H1 (cell line): ENCODE measurements around the gene RERE. TPM values are rescaled to one million over a fixed set of nuclear protein-coding genes. Genes with fewer than 3 reads are reported as not detected.

ENCODE experiments used
- CTCF ChIA-PET: fragments of 300-600 bp; sonication (Branson Sonifier 250); formaldehyde crosslinking; loops from one replicate; lab custom pipeline; 2021; ENCODE audit not compliant: partially characterized antibody; lab: Charles Lee
- POLR2A ChIA-PET: fragments of 300-600 bp; sonication (Branson Sonifier 250); formaldehyde crosslinking; loops from one replicate; lab custom pipeline; 2021; ENCODE audit warnings: inconsistent platforms; ENCODE audit not compliant: partially characterized antibody; lab: Charles Lee
- DNase-seq, 2 experiments: peaks; one replicate each; pipeline versions ENCODE4 v3.0.0 to v3.0.0-alpha.2; 2010 to 2022; ENCODE audit warnings: low spot score in 2 of 2, low read depth in 1 of 2, mixed read lengths in 1 of 2
- FAIRE-seq: peaks from 2 replicates; lab custom pipeline; 2011; peaks lifted over from hg19 to GRCh38; lab: Jason Lieb, UNC
- H2AFZ ChIP-seq: 2 replicates; pipeline ENCODE4 v1.8.1; 2012; ENCODE audit warnings: low read length, inconsistent platforms
- H2AK5ac ChIP-seq: 2 replicates; pipeline ENCODE4 v1.6.1; 2013; ENCODE audit warnings: low read depth, low read length
- H2BK120ac ChIP-seq: replicated peaks from 2 replicates; pipeline ENCODE3; 2013; ENCODE audit warnings: low read depth, low read length, inconsistent platforms
- H2BK12ac ChIP-seq: 2 replicates; pipeline ENCODE4 v1.6.1; 2013; ENCODE audit warnings: low read depth, low read length
- H2BK15ac ChIP-seq: 2 replicates; pipeline ENCODE4 v1.6.1; 2013; ENCODE audit warnings: low read length
- H2BK20ac ChIP-seq: 2 replicates; pipeline ENCODE4 v1.6.1; 2013; ENCODE audit warnings: low read length
- H2BK5ac ChIP-seq: 2 replicates; pipeline ENCODE4 v1.6.1; 2013; ENCODE audit warnings: low read depth, low read length
- H3K14ac ChIP-seq: 2 replicates; pipeline ENCODE4 v1.6.1; 2013; ENCODE audit warnings: inconsistent platforms; ENCODE audit not compliant: insufficient read length
- H3K18ac ChIP-seq: 2 replicates; pipeline ENCODE4 v1.6.1; 2013; ENCODE audit warnings: low read length; ENCODE audit errors: extremely low read depth
- H3K23ac ChIP-seq: 2 replicates; pipeline ENCODE4 v1.6.1; 2013; ENCODE audit warnings: inconsistent platforms; ENCODE audit not compliant: insufficient read length
- H3K23me2 ChIP-seq: 2 replicates; pipeline ENCODE4 v1.6.1; 2013; ENCODE audit warnings: low read depth, low read length
- H3K27ac ChIP-seq: 2 replicates; pipeline ENCODE4 v1.6.1; 2011; ENCODE audit warnings: low read depth, low read length, inconsistent platforms
- H3K27me3 ChIP-seq, 4 experiments: replicated peaks in 1 of 4; 1 replicate in 1 of 4; 2 replicates in 3 of 4; pipeline versions ENCODE4 v1.6.1 to v1.8.1; 2011 to 2013; ENCODE audit warnings: low read length in 3 of 4, mild to moderate bottlenecking in 3 of 4, inconsistent platforms in 2 of 4, mixed read lengths in 2 of 4, moderate library complexity in 1 of 4; ENCODE audit not compliant: control insufficient read depth in 3 of 4, insufficient read depth in 3 of 4; ENCODE audit errors: extremely low read depth in 1 of 4
- H3K36me3 ChIP-seq, 4 experiments: 2 replicates each; pipeline versions ENCODE4 v1.6.1 to v1.8.1; 2011 to 2013; ENCODE audit warnings: mild to moderate bottlenecking in 4 of 4, low read length in 3 of 4, moderate library complexity in 2 of 4, control low read depth in 1 of 4, inconsistent platforms in 1 of 4; ENCODE audit not compliant: insufficient read depth in 4 of 4, control insufficient read depth in 2 of 4
- H3K4ac ChIP-seq: replicated peaks from 2 replicates; pipeline ENCODE3; 2013; ENCODE audit warnings: low read length, low read depth, mixed read lengths, inconsistent platforms; ENCODE audit not compliant: insufficient read length
- H3K4me1 ChIP-seq, 4 experiments: replicated peaks in 1 of 4; 1 replicate in 1 of 4; 2 replicates in 3 of 4; pipeline versions ENCODE4 v1.6.1 to v1.8.1; 2011 to 2013; ENCODE audit warnings: low read length in 3 of 4, inconsistent platforms in 2 of 4, mixed read lengths in 1 of 4; ENCODE audit not compliant: insufficient read depth in 4 of 4, control insufficient read depth in 3 of 4
- H3K4me2 ChIP-seq, 2 experiments: 2 replicates each; pipeline versions ENCODE4 v1.6.1 to v1.8.1; 2011 to 2013; ENCODE audit warnings: low read depth in 2 of 2, low read length in 2 of 2, control low read depth in 1 of 2, inconsistent platforms in 1 of 2, mild to moderate bottlenecking in 1 of 2; ENCODE audit not compliant: insufficient read depth in 1 of 2
- H3K4me3 ChIP-seq, 4 experiments: fragments of 200-600, 300-600 bp in 1 of 4; sonication (generic), shearing (Covaris generic), sonication (Bioruptor Twin) in 1 of 4; 2 replicates each; pipeline versions ENCODE4 v1.5.1 to v1.8.1; 2011 to 2016; ENCODE audit warnings: low read length in 4 of 4, low read depth in 3 of 4, control low read depth in 2 of 4, inconsistent platforms in 2 of 4, mild to moderate bottlenecking in 2 of 4, mixed read lengths in 1 of 4, moderate library complexity in 1 of 4; ENCODE audit not compliant: insufficient read depth in 2 of 4; ENCODE audit errors: extremely low read depth in 1 of 4
- H3K56ac ChIP-seq: replicated peaks from 2 replicates; pipeline ENCODE3; 2013; ENCODE audit warnings: low read depth, mild to moderate bottlenecking, mixed read lengths, low read length, inconsistent platforms; ENCODE audit not compliant: insufficient read length
- H3K79me1 ChIP-seq: 2 replicates; pipeline ENCODE4 v1.6.1; 2013; ENCODE audit warnings: low read depth, low read length, control low read depth
- H3K79me2 ChIP-seq, 2 experiments: 2 replicates each; pipeline versions ENCODE4 v1.6.1 to v1.8.1; 2012 to 2013; ENCODE audit warnings: low read length in 2 of 2, mild to moderate bottlenecking in 2 of 2, inconsistent platforms in 1 of 2; ENCODE audit not compliant: insufficient read depth in 2 of 2, control insufficient read depth in 1 of 2
- H3K9ac ChIP-seq, 4 experiments: replicated peaks in 1 of 4; 1 replicate in 1 of 4; 2 replicates in 3 of 4; pipeline versions ENCODE4 v1.6.1 to v1.8.1; 2011 to 2013; ENCODE audit warnings: low read depth in 3 of 4, low read length in 3 of 4, control low read depth in 2 of 4, mild to moderate bottlenecking in 2 of 4, moderate library complexity in 2 of 4, inconsistent platforms in 1 of 4; ENCODE audit errors: extremely low read depth in 1 of 4
- H3K9me3 ChIP-seq, 2 experiments: 2 replicates each; pipeline versions ENCODE4 v1.6.1 to v1.8.1; 2012 to 2013; ENCODE audit warnings: mild to moderate bottlenecking in 2 of 2, moderate library complexity in 2 of 2, control low read depth in 1 of 2, inconsistent platforms in 1 of 2, low read depth in 1 of 2, low read length in 1 of 2, mixed read lengths in 1 of 2; ENCODE audit not compliant: insufficient read depth in 2 of 2
- H4K20me1 ChIP-seq, 2 experiments: replicated peaks in 1 of 2; 2 replicates each; pipeline versions ENCODE3 to v1.8.1; 2011 to 2013; ENCODE audit warnings: inconsistent platforms in 2 of 2, low read length in 2 of 2, mild to moderate bottlenecking in 1 of 2; ENCODE audit not compliant: insufficient read depth in 2 of 2, control insufficient read depth in 1 of 2
- H4K5ac ChIP-seq: 2 replicates; pipeline ENCODE4 v1.6.1; 2013; ENCODE audit warnings: low read length, low read depth, mixed read lengths, inconsistent platforms; ENCODE audit not compliant: insufficient read length
- H4K8ac ChIP-seq: 2 replicates; pipeline ENCODE4 v1.8.0; 2013; ENCODE audit warnings: mild to moderate bottlenecking, moderate library complexity, low read length, inconsistent platforms; ENCODE audit not compliant: insufficient read depth; ENCODE audit errors: extremely low read depth
- H4K91ac ChIP-seq: replicated peaks from 2 replicates; pipeline ENCODE3; 2013; ENCODE audit warnings: low read length, mixed read lengths, inconsistent platforms; ENCODE audit not compliant: insufficient read length
- CBX5 ChIP-seq: fragments of 300-800, 300-1000 bp; sonication (generic); IDR thresholded peaks from 2 replicates; pipeline ENCODE4 v1.7.1; 2016; ENCODE audit warnings: antibody characterized with exemption, low read length, low read depth
- GABPA ChIP-seq: IDR thresholded peaks from 2 replicates; pipeline ENCODE4 v1.6.1; 2011; ENCODE audit warnings: mild to moderate bottlenecking, low read length, moderate library complexity, borderline replicate concordance; ENCODE audit not compliant: insufficient read depth
- KDM1A ChIP-seq: fragments of 200-600, 300-600 bp; sonication (generic); IDR thresholded peaks from 2 replicates; pipeline ENCODE4 v1.7.1; 2016; ENCODE audit warnings: mild to moderate bottlenecking, low read length, borderline replicate concordance
- RAD21 ChIP-seq, 2 experiments: IDR thresholded peaks in 1 of 2; conservative IDR thresholded peaks in 1 of 2; 2 replicates each; pipeline ENCODE4 v1.6.1; 2011; ENCODE audit warnings: low read depth in 2 of 2, low read length in 2 of 2, improper control_type of control experiment in 1 of 2, inconsistent platforms in 1 of 2, mild to moderate bottlenecking in 1 of 2, moderate library complexity in 1 of 2
- SIN3A ChIP-seq, 2 experiments: IDR thresholded peaks in 1 of 2; conservative IDR thresholded peaks in 1 of 2; 2 replicates each; pipeline ENCODE4 v1.6.1; 2011 to 2012; ENCODE audit warnings: low read length in 2 of 2, improper control_type of control experiment in 1 of 2, low read depth in 1 of 2, mild to moderate bottlenecking in 1 of 2
- whole genome bisulfite sequencing, 2 experiments: shearing (Covaris generic) in 1 of 2; methylation state at CpG; one replicate each; pipeline versions ENCODE4 v1.1.6 to v1.1.7; 2013 to 2015; ENCODE audit warnings: low lambda C conversion rate in 2 of 2, mixed read lengths in 2 of 2, inconsistent platforms in 1 of 2, low coverage in 1 of 2, missing lambda C conversion rate in 1 of 2; ENCODE audit not compliant: insufficient replicate concordance in 2 of 2, insufficient coverage in 1 of 2, insufficient read length in 1 of 2; ENCODE audit errors: extremely low coverage in 1 of 2, missing lambda C conversion rate in 1 of 2; 5-methylcytosine and 5-hydroxymethylcytosine counted together
- polyA plus RNA-seq, 7 experiments: library from polyadenylated mRNA; depleted of rRNA in 3 of 7; stranded (reverse) in 5 of 7; unstranded in 2 of 7; fragments of >200 nt in 5 of 7; fragments of 200-250 nt in 2 of 7; gene quantifications; 1 replicate in 5 of 7; 2 replicates in 1 of 7; 4 replicates in 1 of 7; pipeline versions ENCODE4 v1.2.1 to v1.2.3, GENCODE V29; 2011 to 2013; ENCODE audit warnings: missing spikeins in 2 of 7, mixed read lengths in 2 of 7
- total RNA-seq: library from RNA; stranded (reverse); fragmentation: NEBNext Ultra II Directional; extraction: Animal tissue kit (Norgen Biotek cat#: 25700); gene quantifications from 2 replicates; pipeline ENCODE4 v1.2.1, GENCODE V29; 2021
- TF ChIP-seq, protein P1 (sequence below): IDR thresholded peaks from 2 replicates; pipeline ENCODE4 v1.6.1; 2011; ENCODE audit warnings: low read depth, mild to moderate bottlenecking, low read length; ENCODE audit not compliant: insufficient read depth

Gene RERE
- total and polyA plus RNA-seq, 2 of the 8 experiments (the other 6 are each of a cell fraction or from before 2014, with no cell fraction given) = 15.3 to 142 TPM

- no peak overlapping the region for H3K4me2 ChIP-seq
- no peak for DNase-seq
- no peak overlapping the region for H4K5ac ChIP-seq
- no peak overlapping the region for H3K14ac ChIP-seq
- H2BK12ac ChIP-seq = no peak overlapping the region
- no peaks in the 10 kb centered on the region for H3K27me3 ChIP-seq
- H3K27ac ChIP-seq = no peak overlapping the region
- no peak overlapping the region for H2BK120ac ChIP-seq
- H2AK5ac ChIP-seq = peak overlapping the region; percentile 20; the same call in 1 of the 2 replicates
- H4K91ac ChIP-seq = no peak overlapping the region
- POLR2A ChIA-PET = interaction anchor here (1.7 kb wide), 1 partner anchor 11 kb away, joined by 4 read pairs; no protein-coding TSS in a partner anchor
- no peak overlapping the region for H2AFZ ChIP-seq
- H4K8ac ChIP-seq = no peak overlapping the region
- H3K36me3 ChIP-seq = no peaks in the 10 kb centered on the region
- H3K9ac ChIP-seq = no peak overlapping the region
- H2BK20ac ChIP-seq = no peak overlapping the region
- 76% methylated on average over 4 of the region's 4 CpGs; no CpG with 5 or more reads in 1 of the 2 experiments for WGBS, 2 experiments
- H3K9me3 ChIP-seq = no peaks in the 10 kb centered on the region
- H3K79me1 ChIP-seq = no peaks in the 10 kb centered on the region
- no peak overlapping the region for H3K18ac ChIP-seq
- FAIRE-seq = no peak
- no peak overlapping the region for H3K56ac ChIP-seq
- H2BK15ac ChIP-seq = no peak overlapping the region
- H3K4ac ChIP-seq = peak overlapping the region; percentile 33
- H3K79me2 ChIP-seq = no peaks in the 10 kb centered on the region
- H3K23me2 ChIP-seq = no peaks in the 10 kb centered on the region
- no peak overlapping the region for H2BK5ac ChIP-seq
- H3K4me3 ChIP-seq = no peak overlapping the region
- no peaks in the 10 kb centered on the region for H4K20me1 ChIP-seq
- CTCF ChIA-PET = interaction anchor here (0.7 to 3.4 kb wide), 7 partner anchors 10 to 841 kb away, joined by 3 to 14 read pairs (median 3); no protein-coding TSS in a partner anchor
- no peaks in the 10 kb centered on the region for H3K4me1 ChIP-seq
- H3K23ac ChIP-seq = no peak overlapping the region
- TF ChIP-seq CBX5 = no peak
- TF ChIP-seq, protein P1, sequence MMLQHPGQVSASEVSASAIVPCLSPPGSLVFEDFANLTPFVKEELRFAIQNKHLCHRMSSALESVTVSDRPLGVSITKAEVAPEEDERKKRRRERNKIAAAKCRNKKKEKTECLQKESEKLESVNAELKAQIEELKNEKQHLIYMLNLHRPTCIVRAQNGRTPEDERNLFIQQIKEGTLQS = no peak
- TF ChIP-seq RAD21 (IDR thresholded peaks at IDR 0.05 in 1 of 2, conservative IDR thresholded peaks at IDR 0.05 in 1 of 2; ENCODE audit: low read depth in 2 of 2, low read length in 2 of 2) = peak; percentile 14 to 44; a peak in 3 of 4 replicates
- no peak for TF ChIP-seq KDM1A
- no peak for TF ChIP-seq SIN3A (conservative IDR thresholded peaks at IDR 0.05 in 1 of 2, IDR thresholded peaks at IDR 0.05 in 1 of 2; ENCODE audit: low read depth in 1 of 2, low read length in 2 of 2)
- no peak for TF ChIP-seq GABPA
Measured at GRCh38 chr1:8831340-8831739, 13.9 kb upstream of the RERE start.
